SK-N-MC (cell line): ENCODE data around the gene NGEF.

ENCODE experiments used
- EZH2 ChIP-seq: fragments of 200-600 bp; sonication (generic); IDR thresholded peaks from one replicate; pipeline ENCODE4 v1.6.1; 2017; ENCODE audit warnings: antibody characterized with exemption
- POLR2AphosphoS5 ChIP-seq: IDR thresholded peaks from 2 replicates; pipeline ENCODE4 v1.6.1; 2012; ENCODE audit warnings: mild to moderate bottlenecking, low read depth, low read length, borderline replicate concordance

- TF ChIP-seq EZH2: no peak
- no peak for TF ChIP-seq POLR2AphosphoS5
These were observed 152.3 kb downstream of the NGEF start for GRCh38 chr2:232860593-232861241.
